Stimulated activated CD4-positive, alpha-beta T cell treated with anti-CD3 and anti-CD28 coated beads, Interleukin-12 subunit alpha, Interleukin-12 subunit beta, amount 100 ng/mL, for 24 hours (primary cell): ENCODE data around the gene MEF2A.

Experiments used
- DNase-seq, 2 experiments: peaks; one replicate each; pipeline ENCODE4 v3.0.0-alpha.2; 2020; ENCODE audit warnings: low read depth in 2 of 2

MEF2A gene

DNA sequence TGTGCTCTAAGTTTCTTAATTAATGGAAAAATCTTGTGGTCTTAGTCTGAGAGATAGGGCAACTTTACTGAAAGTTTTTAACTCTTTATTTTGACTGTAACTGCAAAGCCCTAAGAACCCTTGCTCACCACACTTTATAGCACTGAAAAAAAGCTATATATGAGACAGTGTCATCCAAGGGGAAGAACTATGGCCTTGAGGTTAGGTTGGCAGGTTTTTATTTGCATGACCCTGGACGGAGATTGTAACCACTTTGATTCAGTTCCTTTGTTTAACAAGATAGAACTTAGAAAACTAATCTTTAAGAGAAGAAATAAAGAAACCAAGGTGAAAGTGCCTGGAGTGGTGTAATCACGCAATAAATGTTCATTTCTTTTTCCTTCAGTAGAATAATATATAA, 198.0 kb downstream of the MEF2A start:
- DNase-seq = no peak

DNA sequence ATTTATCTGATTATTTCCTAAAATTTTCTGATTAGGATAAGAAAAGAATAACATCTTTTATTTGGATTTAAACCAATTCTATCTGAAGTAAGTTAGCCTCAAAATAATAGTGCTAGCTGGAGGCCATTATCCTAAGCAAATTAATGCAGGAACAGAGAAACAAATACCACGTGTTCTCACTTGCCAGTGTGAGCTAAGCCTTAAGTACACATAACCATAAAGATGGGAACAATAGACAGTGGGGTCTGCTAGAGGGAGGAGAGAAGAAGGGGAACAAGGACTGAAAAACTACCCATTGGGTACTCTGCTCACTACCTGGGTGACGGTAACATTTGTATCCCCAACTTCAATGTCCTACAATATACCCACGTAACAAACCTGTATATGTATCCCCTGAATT, 198.7 kb downstream of the MEF2A start:
- no peak for DNase-seq
